DND-41 (cell line): Measurements from ENCODE around the gene KANK3.
"Not testable (repeated sequence)": the region's sequence is repeated elsewhere in the genome, so short reads cannot be mapped to it uniquely, and the experiment has no call there.

ENCODE experiments used
- ATAC-seq: fragments of 200-7000 bp; cut with Tn5 transposase; 3 replicates; pipeline ENCODE4 v1.9.1; 2021; ENCODE audit warnings: low read depth; ENCODE audit not compliant: insufficient read depth
- DNase-seq: peaks from one replicate; pipeline ENCODE4 v3.0.0-alpha.2; 2020
- H2AFZ ChIP-seq: 2 replicates; pipeline ENCODE4 v1.6.0; 2012; ENCODE audit warnings: low read depth, low read length
- H3K27ac ChIP-seq: 2 replicates; pipeline ENCODE4 v1.5.1; 2012; ENCODE audit warnings: low read length, inconsistent platforms
- H3K27me3 ChIP-seq: fragments of 200-600 bp; sonication (generic); 2 replicates; pipeline ENCODE4 v1.6.0; 2012; ENCODE audit warnings: low read length, mild to moderate bottlenecking, inconsistent platforms; ENCODE audit not compliant: insufficient read depth, poor library complexity
- H3K36me3 ChIP-seq: 2 replicates; pipeline ENCODE4 v1.5.1; 2012; ENCODE audit warnings: low read length, inconsistent platforms; ENCODE audit not compliant: insufficient read depth
- H3K4me1 ChIP-seq: 2 replicates; pipeline ENCODE4 v1.5.1; 2012; ENCODE audit warnings: mild to moderate bottlenecking, low read length; ENCODE audit not compliant: insufficient read depth
- H3K4me2 ChIP-seq: 2 replicates; pipeline ENCODE4 v1.6.0; 2012; ENCODE audit warnings: mild to moderate bottlenecking, moderate library complexity, low read length, inconsistent platforms; ENCODE audit not compliant: insufficient read depth
- H3K4me3 ChIP-seq, 2 experiments: fragments of 200-600 bp in 1 of 2; shearing (Covaris generic) in 1 of 2; 2 replicates each; pipeline ENCODE4 v1.5.1; 2012 to 2016; ENCODE audit warnings: inconsistent platforms in 2 of 2, low read length in 2 of 2, mild to moderate bottlenecking in 2 of 2, low read depth in 1 of 2, moderate library complexity in 1 of 2
- H3K79me2 ChIP-seq: 2 replicates; pipeline ENCODE4 v1.6.0; 2012; ENCODE audit warnings: low read length, inconsistent platforms; ENCODE audit not compliant: insufficient read depth
- H3K9ac ChIP-seq: 2 replicates; pipeline ENCODE4 v1.6.0; 2012; ENCODE audit warnings: low read depth, mild to moderate bottlenecking, inconsistent platforms, low read length, moderate library complexity
- H3K9me3 ChIP-seq: 2 replicates; pipeline ENCODE4 v1.5.1; 2012; ENCODE audit warnings: low read length, moderate library complexity, mild to moderate bottlenecking, inconsistent platforms; ENCODE audit not compliant: insufficient read depth, severe bottlenecking
- H4K20me1 ChIP-seq: 2 replicates; pipeline ENCODE4 v1.6.0; 2012; ENCODE audit warnings: low read length; ENCODE audit not compliant: insufficient read depth
- CTCF ChIP-seq: IDR thresholded peaks from 2 replicates; pipeline ENCODE4 v1.5.1; 2012; ENCODE audit warnings: borderline replicate concordance, low read length, moderate library complexity, mild to moderate bottlenecking; ENCODE audit not compliant: poor library complexity, severe bottlenecking; ENCODE audit errors: extremely low read depth
- EZH2 ChIP-seq: IDR thresholded peaks from 3 replicates; pipeline ENCODE4 v1.6.1; 2012; ENCODE audit warnings: borderline replicate concordance, low read depth, mild to moderate bottlenecking, moderate library complexity, low read length, inconsistent platforms; ENCODE audit not compliant: severe bottlenecking

KANK3 gene

GRCh38 chr19:8318835-8319234, 24.2 kb downstream of the KANK3 start:
- not testable (repeated sequence) for H3K9me3 ChIP-seq, DNase-seq, H3K27me3 ChIP-seq, H2AFZ ChIP-seq, H3K4me3 ChIP-seq, H3K4me2 ChIP-seq, ATAC-seq, H3K9ac ChIP-seq, H3K27ac ChIP-seq
- Histone ChIP-seq H4K20me1 (peaks cover 18% of the 10 kb centered on the region), H3K79me2 (peaks cover 55% of the 10 kb centered on the region), H3K4me1 (peaks cover 40% of the 10 kb centered on the region), H3K36me3 (peaks cover 55% of the 10 kb centered on the region)
- TF ChIP-seq CTCF: peak; percentile 14

GRCh38 chr19:8316351-8317125, 26.5 kb downstream of the KANK3 start:
- no peaks in the 10 kb centered on the region for H3K27me3 ChIP-seq
- no peak for DNase-seq
- no peak for ATAC-seq
- peaks cover 35% of the 10 kb centered on the region for H3K79me2 ChIP-seq
- no peaks in the 10 kb centered on the region for H4K20me1 ChIP-seq
- H3K9me3 ChIP-seq: no peaks in the 10 kb centered on the region
- H3K4me1 ChIP-seq: peaks cover 22% of the 10 kb centered on the region
- H3K36me3 ChIP-seq: peaks cover 51% of the 10 kb centered on the region
- H3K9ac ChIP-seq: no peak overlapping the region
- no peak overlapping the region for H3K4me3 ChIP-seq
- TF ChIP-seq EZH2 (no peak), CTCF (no peak)
- no peak overlapping the region for H3K4me2 ChIP-seq
- no peak overlapping the region for H3K27ac ChIP-seq
- no peak overlapping the region for H2AFZ ChIP-seq

- not testable (repeated sequence) for H3K9me3 ChIP-seq, H3K4me3 ChIP-seq, DNase-seq, H4K20me1 ChIP-seq, ATAC-seq, H3K27me3 ChIP-seq, H3K4me2 ChIP-seq, H3K27ac ChIP-seq, H2AFZ ChIP-seq, H3K9ac ChIP-seq
- H3K79me2 ChIP-seq: peaks cover 24% of the 10 kb centered on the region
- peaks cover 20% of the 10 kb centered on the region for H3K4me1 ChIP-seq
- H3K36me3 ChIP-seq: peaks cover 62% of the 10 kb centered on the region
Measured at GRCh38 chr19:8314981-8315640, 28.0 kb downstream of the KANK3 start.

- ATAC-seq (no peak), DNase-seq (no peak)
- TF ChIP-seq EZH2 (no peak), CTCF (no peak)
- Histone ChIP-seq H3K27ac (no peak overlapping the region), H3K27me3 (no peaks in the 10 kb centered on the region), H3K36me3 (peaks cover 63% of the 10 kb centered on the region), H3K4me2 (no peak overlapping the region), H4K20me1 (no peaks in the 10 kb centered on the region), H3K4me3 (no peak overlapping the region), H3K9me3 (no peaks in the 10 kb centered on the region), H3K4me1 (peaks cover 33% of the 10 kb centered on the region), H3K79me2 (peaks cover 32% of the 10 kb centered on the region), H2AFZ (no peak overlapping the region), H3K9ac (no peak overlapping the region)
Measured at GRCh38 chr19:8311461-8312260, 31.4 kb downstream of the KANK3 start.
